Skin epidermis (tissue), 12 donors: Measurements from ENCODE around the gene KIF12.
A peak's percentile ranks its signal among the peaks of the same experiment; 100 is the strongest.
"Not testable (repeated sequence)": the region's sequence is repeated elsewhere in the genome, so short reads cannot be mapped to it uniquely, and the experiment has no call there.

Experiments used
- H3K27ac ChIP-seq, 21 experiments: fragments of 200-600 bp; sonication (generic) in 11 of 21; one replicate each; pipeline ENCODE4 v1.5.0; 2020; ENCODE audit warnings: mild to moderate bottlenecking in 3 of 21, inconsistent platforms in 2 of 21, moderate library complexity in 2 of 21
- H3K4me3 ChIP-seq, 7 experiments: fragments of 200-600 bp; sonication (generic) in 2 of 7; one replicate each; pipeline ENCODE4 v1.5.0; 2020; ENCODE audit warnings: inconsistent platforms in 2 of 7, mild to moderate bottlenecking in 2 of 7, moderate library complexity in 1 of 7

Gene KIF12

GRCh38 chr9:114098936-114099668 lies at the start of gene KIF12:
TSS of gene KIF12 (minus strand) at chr9:114099292. CDS start at chr9:114099276, 16 bp downstream.
- Histone ChIP-seq H3K4me3 (peak within 1 kb of the TSS; percentile 14 to 45 (median 29)), H3K27ac (peak within 1 kb of the TSS in 1 of 21 experiments; percentile 64)

GRCh38 chr9:114146735-114147134 lies 47.6 kb upstream of the KIF12 start:
- Histone ChIP-seq H3K4me3 (no peak overlapping the region), H3K27ac (no peak overlapping the region)

- Histone ChIP-seq H3K27ac (no peak overlapping the region), H3K4me3 (no peak overlapping the region)
Observed at GRCh38 chr9:114143234-114143633, 44.1 kb upstream of the KIF12 start.

- H3K4me3 ChIP-seq = no peak overlapping the region
- H3K27ac ChIP-seq = no peak overlapping the region
Observed at GRCh38 chr9:114141553-114142402, 42.7 kb upstream of the KIF12 start.

- Histone ChIP-seq H3K27ac (no peak overlapping the region), H3K4me3 (no peak overlapping the region)
Observed at GRCh38 chr9:114140850-114141249, 41.8 kb upstream of the KIF12 start.

GRCh38 chr9:114140401-114140800 lies 41.3 kb upstream of the KIF12 start:
- H3K27ac ChIP-seq = no peak overlapping the region
- no peak overlapping the region for H3K4me3 ChIP-seq

DNA sequence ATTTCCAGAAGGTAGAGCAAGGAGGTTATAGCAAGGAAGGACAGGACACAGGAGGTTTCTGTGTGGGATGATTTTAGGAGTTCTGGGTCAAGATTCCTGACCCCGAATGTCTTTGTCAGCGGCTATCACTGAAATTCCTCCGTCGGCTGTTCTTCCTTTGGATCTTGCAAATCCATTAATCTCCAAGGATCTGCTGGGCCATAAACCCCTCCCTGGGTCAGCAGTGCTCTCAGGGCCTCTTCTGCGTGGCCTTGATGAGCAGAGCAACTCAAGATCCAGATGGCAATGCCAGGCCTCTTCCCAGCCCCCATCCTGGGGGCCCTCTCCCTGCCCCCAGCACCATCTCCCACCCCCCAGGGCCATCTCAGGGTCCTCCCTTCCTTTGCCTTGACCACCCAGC lies 40.0 kb upstream of the KIF12 start:
- no peak overlapping the region for H3K27ac ChIP-seq

DNA sequence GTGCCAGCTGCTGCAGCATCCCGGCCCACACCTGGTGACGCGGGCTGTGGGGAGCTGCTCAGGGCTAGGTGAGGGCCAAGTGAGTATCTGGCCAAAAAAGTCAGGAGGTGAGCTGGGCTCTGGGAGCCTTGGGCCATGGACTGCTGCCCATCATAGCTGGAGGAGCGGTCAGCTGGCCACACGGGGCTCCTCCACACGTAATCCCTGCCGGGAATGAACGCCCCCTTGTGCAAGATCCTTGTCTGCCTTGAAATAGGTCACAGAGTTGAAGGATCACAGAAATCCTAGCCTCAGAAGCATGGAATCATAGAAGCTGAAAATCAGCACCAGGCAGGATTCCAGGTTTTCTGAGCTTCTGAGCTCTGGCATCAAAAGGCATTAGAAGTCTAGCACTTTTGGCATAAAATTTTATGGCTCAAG lies 39.5 kb upstream of the KIF12 start:
- H3K4me3 ChIP-seq = no peak overlapping the region
- H3K27ac ChIP-seq = no peak overlapping the region

More for the DNA sequence above, 40.0 kb upstream of the KIF12 start:
- H3K4me3 ChIP-seq = no peak overlapping the region

DNA sequence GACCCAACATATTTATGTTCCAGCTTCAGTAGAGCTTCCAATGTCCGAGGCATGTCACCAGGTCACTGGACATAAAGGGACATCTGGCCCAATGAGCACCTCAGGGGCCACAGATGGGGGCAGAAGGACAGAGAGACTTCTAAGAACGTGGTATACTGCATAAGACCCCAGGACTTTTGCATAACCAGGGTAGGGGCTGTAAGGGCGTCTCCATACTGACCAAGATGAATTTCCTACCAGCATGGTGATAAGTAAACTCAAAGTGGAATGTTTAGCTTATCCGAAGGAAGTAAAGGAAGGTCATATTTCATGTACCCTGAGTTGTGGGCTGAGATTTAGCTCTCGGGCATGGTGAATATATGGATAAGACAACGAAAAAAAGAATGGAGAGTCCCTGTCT lies 38.7 kb upstream of the KIF12 start:
- Histone ChIP-seq H3K4me3 (no peak overlapping the region), H3K27ac (no peak overlapping the region)

GRCh38 chr9:114134827-114135396 lies 35.8 kb upstream of the KIF12 start:
- H3K27ac ChIP-seq = no peak overlapping the region

GRCh38 chr9:114132550-114132918 lies 33.4 kb upstream of the KIF12 start:
- H3K27ac ChIP-seq = no peak overlapping the region
- no peak overlapping the region for H3K4me3 ChIP-seq

More at GRCh38 chr9:114134827-114135396, 35.8 kb upstream of the KIF12 start:
- H3K4me3 ChIP-seq = no peak overlapping the region

GRCh38 chr9:114131808-114132549 lies 32.9 kb upstream of the KIF12 start:
- Histone ChIP-seq H3K27ac (no peak overlapping the region), H3K4me3 (no peak overlapping the region)

GRCh38 chr9:114130624-114131277 lies 31.7 kb upstream of the KIF12 start:
- no peak overlapping the region for H3K4me3 ChIP-seq
- no peak overlapping the region for H3K27ac ChIP-seq

- H3K4me3 ChIP-seq = no peak overlapping the region
- H3K27ac ChIP-seq = no peak overlapping the region
Observed at GRCh38 chr9:114130141-114130540, 31.0 kb upstream of the KIF12 start.

- H3K4me3 ChIP-seq, H3K27ac ChIP-seq: not testable (repeated sequence)
Observed at GRCh38 chr9:114128759-114129158, 29.7 kb upstream of the KIF12 start.

GRCh38 chr9:114126247-114127060 lies 27.4 kb upstream of the KIF12 start:
- no peak overlapping the region for H3K27ac ChIP-seq
- no peak overlapping the region for H3K4me3 ChIP-seq

- H3K4me3 ChIP-seq = no peak overlapping the region
- no peak overlapping the region for H3K27ac ChIP-seq
Observed at GRCh38 chr9:114125476-114126013, 26.5 kb upstream of the KIF12 start.

- no peak overlapping the region for H3K27ac ChIP-seq
- H3K4me3 ChIP-seq = no peak overlapping the region
Observed at GRCh38 chr9:114124666-114125475, 25.8 kb upstream of the KIF12 start.
